GM18505 (cell line): ENCODE results near the gene ARMC7.
A peak's percentile ranks its signal among the peaks of the same experiment; 100 is the strongest.
"Not testable (repeated sequence)": the region's sequence is repeated elsewhere in the genome, so short reads cannot be mapped to it uniquely, and the experiment has no call there.

Source experiments
- ATAC-seq: cut with Tn5 transposase; IDR thresholded peaks from one replicate; pipeline ENCODE4 v1.9.1; 2021; ENCODE audit not compliant: unreplicated experiment
- POLR2A ChIP-seq: IDR thresholded peaks from 4 replicates; pipeline ENCODE4 v1.6.1; 2011; ENCODE audit warnings: borderline replicate concordance; ENCODE audit not compliant: insufficient read depth, insufficient read length; ENCODE audit errors: extremely low read depth

ARMC7 gene

GRCh38 chr17:75124041-75124818 lies 14.5 kb downstream of the ARMC7 start:
- TF ChIP-seq POLR2A = no peak
- ATAC-seq = no peak

GRCh38 chr17:75124819-75125162 lies 15.0 kb downstream of the ARMC7 start:
- no peak for TF ChIP-seq POLR2A
- no peak for ATAC-seq

- no peak for TF ChIP-seq POLR2A
- no peak for ATAC-seq
Measured at GRCh38 chr17:75125984-75126383, 16.2 kb downstream of the ARMC7 start.

GRCh38 chr17:75126954-75127353 lies 17.2 kb downstream of the ARMC7 start:
- ATAC-seq = no peak

GRCh38 chr17:75127936-75128335 lies 18.2 kb downstream of the ARMC7 start:
- ATAC-seq = not testable (repeated sequence)

More at GRCh38 chr17:75126954-75127353, 17.2 kb downstream of the ARMC7 start:
- TF ChIP-seq POLR2A = no peak

- no peak for ATAC-seq
- TF ChIP-seq POLR2A = peak; percentile 7
Measured at GRCh38 chr17:75128694-75129505, 19.1 kb downstream of the ARMC7 start.

GRCh38 chr17:75129576-75129975 lies 19.8 kb downstream of the ARMC7 start:
- no peak for ATAC-seq
- TF ChIP-seq POLR2A = no peak

- no peak for ATAC-seq
- no peak for TF ChIP-seq POLR2A
Measured at GRCh38 chr17:75130059-75130631, 20.4 kb downstream of the ARMC7 start.

GRCh38 chr17:75130632-75131277 lies 21.0 kb downstream of the ARMC7 start:
- no peak for TF ChIP-seq POLR2A
- peak; percentile 16 for ATAC-seq

- peak; percentile 79 for ATAC-seq
Measured at GRCh38 chr17:75131278-75132017, 21.7 kb downstream of the ARMC7 start, which contains the start of gene NT5C. TSS of gene NT5C (minus strand) at chr17:75131742. CDS start at chr17:75131707, 35 bp downstream.

GRCh38 chr17:75132018-75133000 lies 22.5 kb downstream of the ARMC7 start:
- ATAC-seq = not testable (repeated sequence)

More at GRCh38 chr17:75131278-75132017, 21.7 kb downstream of the ARMC7 start, which contains the start of gene NT5C:
- TF ChIP-seq POLR2A = peak; percentile 92

- TF ChIP-seq POLR2A = no peak
- ATAC-seq = no peak
Measured at GRCh38 chr17:75133001-75133400, 23.2 kb downstream of the ARMC7 start.

GRCh38 chr17:75133607-75134347 lies 24.0 kb downstream of the ARMC7 start:
- ATAC-seq = not testable (repeated sequence)
